Pancreas (tissue), 10 donors: ENCODE measurements around the gene CX3CL1. TPM values are rescaled to one million over a fixed set of nuclear protein-coding genes. Genes with fewer than 3 reads are reported as not detected.
A peak's percentile ranks its signal among the peaks of the same experiment; 100 is the strongest.

Experiments
- ATAC-seq, 4 donors: fragments of 200-7000 bp; cut with Tn5 transposase; one replicate each; pipeline versions ENCODE4 v1.8.0 to v1.9.1; 2020; ENCODE audit warnings: mild to moderate bottlenecking in 4 of 4, moderate library complexity in 4 of 4
- DNase-seq, 6 donors: peaks; one replicate each; pipeline ENCODE4 v3.0.0-alpha.2; 2020
- FAIRE-seq: peaks from 2 replicates; lab custom pipeline; 2012; peaks lifted over from hg19 to GRCh38; lab: Jason Lieb, UNC
- H3K27ac ChIP-seq, 4 donors: fragments of 200-600 bp; sonication (generic); 1 replicate in 3 of 4; 2 replicates in 1 of 4; pipeline versions ENCODE4 v1.5.0 to v1.8.0; 2020
- H3K27me3 ChIP-seq, 4 donors: fragments of 200-600 bp; one replicate each; pipeline ENCODE4 v1.8.0; 2021
- H3K36me3 ChIP-seq, 3 donors: fragments of 200-600 bp; sonication (generic) in 1 of 3; one replicate each; pipeline versions ENCODE4 v1.5.0 to v1.8.0; 2020 to 2021
- H3K4me1 ChIP-seq, 3 donors: fragments of 200-600 bp; one replicate each; pipeline ENCODE4 v1.8.0; 2021
- H3K4me3 ChIP-seq, 4 donors: fragments of 200-600 bp; sonication (generic) in 2 of 4; one replicate each; pipeline versions ENCODE4 v1.5.0 to v1.8.0; 2020 to 2021
- H3K9me3 ChIP-seq, 4 donors: fragments of 200-600 bp; one replicate each; pipeline ENCODE4 v1.8.0; 2021
- CTCF ChIP-seq, 4 donors: fragments of 200-600 bp; sonication (generic) in 3 of 4; IDR thresholded peaks; one replicate each; pipeline versions ENCODE4 v1.5.0 to v1.8.0; 2021; ENCODE audit warnings: antibody characterized with exemption in 4 of 4
- WGBS, 2 donors: extraction: QIAGEN DNeasy Blood & Tissue Kit; methylation state at CpG; one replicate each; pipeline ENCODE4 v1.1.7; 2013; 5-methylcytosine and 5-hydroxymethylcytosine counted together
- intact Hi-C, 3 donors: fragments of 100-400 bp; cut with DNase I; formaldehyde crosslinking; loops; one replicate each; pipeline versions ENCODE4 v1.11.1 to v1.14.2; 2022
- polyA plus RNA-seq, 2 donors: library from polyadenylated mRNA; stranded (reverse); fragments of 200-250 nt; gene quantifications; one replicate each; pipeline ENCODE4 v1.2.3, GENCODE V29; 2013
- total RNA-seq, 6 donors: library from RNA; stranded (reverse); fragmentation: NEBNext Ultra II Directional in 4 of 6; extraction: Animal tissue kit (Norgen Biotek cat#: 25700) in 4 of 6; gene quantifications; one replicate each; pipeline versions ENCODE4 v1.2.1 to v1.2.4, GENCODE V29; 2021 to 2023
- donor health status: healthy with polysubstance abuse.
- donor health status: DM: no; HTN: no; CAD: no; lungs with moderate emphysema.
- donor health status: DM: no; HTN: no; CAD: no.
- donor health status: control.
- donor health status: control.
- donor health status: Bipolar disorder and iron deficiency.
- donor health status: DM: yes; HTN: yes; CAD: no.
- donor health status: DM: no; HTN: no; CAD: no.
- donor health status: DM: no; HTN: no; CAD: no.
- donor health status: DM: yes; HTN: yes; CAD: no.

The CX3CL1 gene
- total RNA-seq (10 to 100 TPM in 2 of 6 donors, 1 to 10 TPM in 4; 4.6 to 21.3 (median 6.0) TPM), polyA plus RNA-seq (10 to 100 TPM in 1 of 2 donors, 1 to 10 TPM in 1; 8.7 to 19.0 TPM)

DNA sequence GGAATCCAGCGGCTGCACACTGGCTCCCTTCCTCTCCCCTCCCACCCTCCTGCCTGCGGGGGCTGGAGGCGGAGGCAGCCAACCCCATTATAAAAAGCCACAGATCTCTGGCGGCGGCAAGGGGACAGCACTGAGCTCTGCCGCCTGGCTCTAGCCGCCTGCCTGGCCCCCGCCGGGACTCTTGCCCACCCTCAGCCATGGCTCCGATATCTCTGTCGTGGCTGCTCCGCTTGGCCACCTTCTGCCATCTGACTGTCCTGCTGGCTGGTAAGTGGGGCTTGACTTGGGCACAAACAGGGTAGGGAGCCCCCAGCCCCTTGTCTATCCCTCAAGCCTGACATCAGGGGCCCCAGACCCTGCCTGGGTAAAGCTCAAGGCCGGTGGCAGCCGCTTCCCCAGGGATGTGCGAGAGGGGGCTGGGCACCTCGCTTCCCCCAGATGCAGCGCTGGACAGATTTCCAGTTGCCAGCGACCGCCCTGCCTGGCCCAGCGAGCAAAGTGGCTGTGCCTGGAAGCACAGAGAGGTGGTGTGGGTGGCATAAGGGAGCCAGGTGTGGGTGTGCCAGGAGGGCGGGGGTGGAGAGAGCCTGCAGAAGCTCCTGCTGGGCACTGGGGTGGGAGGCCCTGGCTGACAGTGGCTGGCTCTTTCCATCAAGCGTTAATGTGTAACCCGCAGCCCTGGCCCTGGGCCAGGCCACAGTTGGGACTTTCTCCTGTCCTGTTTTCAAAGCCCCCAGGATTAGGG is at the start of gene CX3CL1:
CX3CL1 (plus strand) TSS at position 119 of the 745 bp plus-strand sequence; CDS start at position 198, 79 bp downstream.
- Histone ChIP-seq H3K4me1 (peaks cover 7 to 16% (median 9%) of the 10 kb centered on the region in 3 donors), H3K36me3 (no peaks in the 10 kb centered on the region), H3K27me3 (no peaks in the 10 kb centered on the region), H3K9me3 (no peaks in the 10 kb centered on the region), H3K4me3 (peak within 1 kb of the TSS; percentile 20 to 47 (median 30)), H3K27ac (peak within 1 kb of the TSS; percentile 61 to 92 (median 88))
- peak; percentile 77 to 93 (median 83) for DNase-seq
- no peak for FAIRE-seq
- no peak for TF ChIP-seq CTCF (IDR thresholded peaks at IDR 0.05)
- peak; percentile 81 to 94 (median 91) for ATAC-seq
- intact Hi-C loops: no loop called here
- 4 to 7% methylated on average over 22 to 23 of the region's 23 CpGs for WGBS, 2 donors

- H3K9me3 ChIP-seq: no peaks in the 10 kb centered on the region
- intact Hi-C loops: no loop called here
- TF ChIP-seq CTCF (IDR thresholded peaks at IDR 0.05): no peak
- 49 to 50% methylated on average over 2 of the region's 2 CpGs for WGBS, 2 donors
- DNase-seq: no peak
- no peaks in the 10 kb centered on the region for H3K4me1 ChIP-seq
- no peak overlapping the region for H3K4me3 ChIP-seq
- H3K27me3 ChIP-seq: no peaks in the 10 kb centered on the region
- no peak for ATAC-seq
- no peak for FAIRE-seq
- H3K27ac ChIP-seq: no peak overlapping the region
- H3K36me3 ChIP-seq: no peaks in the 10 kb centered on the region
Measured at GRCh38 chr16:57324749-57325148, 47.5 kb upstream of the CX3CL1 start.

DNA sequence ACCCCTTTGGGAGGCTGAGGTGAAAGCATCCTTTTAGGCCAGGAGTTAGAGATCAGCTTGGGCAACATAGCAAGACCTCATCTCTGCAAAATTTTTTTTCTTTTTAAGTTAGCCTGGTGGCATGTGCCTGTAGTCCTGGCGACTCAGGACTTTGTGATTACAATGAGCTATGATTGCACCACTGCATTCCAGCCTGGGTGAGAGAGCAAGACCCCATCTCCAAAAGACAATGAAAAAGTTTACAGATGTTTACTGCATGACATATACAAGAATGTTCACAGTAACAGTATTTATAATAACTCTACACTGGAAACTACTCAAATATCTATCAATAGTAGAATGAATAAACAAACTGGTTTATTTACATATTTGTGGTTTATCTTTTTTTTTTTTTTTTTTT is 46.8 kb upstream of the CX3CL1 start:
- TF ChIP-seq CTCF (IDR thresholded peaks at IDR 0.05): no peak
- no peak overlapping the region for H3K4me3 ChIP-seq
- H3K27me3 ChIP-seq: no peaks in the 10 kb centered on the region
- ATAC-seq (no peak), FAIRE-seq (no peak), DNase-seq (no peak)
- no peaks in the 10 kb centered on the region for H3K4me1 ChIP-seq
- no peaks in the 10 kb centered on the region for H3K9me3 ChIP-seq
- intact Hi-C loops: no loop called here
- H3K36me3 ChIP-seq: no peaks in the 10 kb centered on the region
- 52 to 76% methylated on average over 1 of the region's 1 CpG for WGBS, 2 donors
- H3K27ac ChIP-seq: no peak overlapping the region

GRCh38 chr16:57329718-57330327 is 42.5 kb upstream of the CX3CL1 start:
- whole genome bisulfite sequencing, 2 donors: 68 to 72% methylated on average over 8 of the region's 8 CpGs
- no peaks in the 10 kb centered on the region for H3K9me3 ChIP-seq
- no peak for DNase-seq
- intact Hi-C loops: no loop called here
- no peak overlapping the region for H3K27ac ChIP-seq
- TF ChIP-seq CTCF (IDR thresholded peaks at IDR 0.05): no peak
- no peaks in the 10 kb centered on the region for H3K36me3 ChIP-seq
- ATAC-seq: no peak
- H3K27me3 ChIP-seq: no peaks in the 10 kb centered on the region
- no peak overlapping the region for H3K4me3 ChIP-seq
- FAIRE-seq: no peak
- H3K4me1 ChIP-seq: no peaks in the 10 kb centered on the region

DNA sequence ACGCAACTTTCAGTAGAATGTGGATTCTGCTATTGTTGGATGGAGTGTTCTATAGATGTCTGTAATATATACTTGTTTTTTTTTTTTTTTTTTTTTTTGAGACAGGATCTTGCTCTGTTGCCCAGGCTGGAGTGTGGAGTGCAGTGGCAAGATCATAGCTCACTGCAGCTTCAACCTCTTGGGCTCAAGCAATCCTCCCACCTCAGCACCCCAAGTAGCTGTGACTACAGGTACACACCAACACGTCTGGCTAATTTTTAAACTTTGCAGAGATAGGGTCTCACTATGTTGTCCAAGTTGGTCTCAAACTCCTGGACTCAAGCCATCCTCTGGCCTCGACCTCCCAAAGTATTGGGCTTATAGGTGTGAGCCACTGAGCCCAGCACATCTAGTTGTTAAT is 40.9 kb upstream of the CX3CL1 start:
- no peak overlapping the region for H3K4me3 ChIP-seq
- intact Hi-C loops: no loop called here
- no peaks in the 10 kb centered on the region for H3K36me3 ChIP-seq
- DNase-seq (no peak), ATAC-seq (no peak), FAIRE-seq (no peak)
- no peaks in the 10 kb centered on the region for H3K9me3 ChIP-seq
- H3K27me3 ChIP-seq: no peaks in the 10 kb centered on the region
- WGBS, 2 donors: 81 to 87% methylated on average over 3 of the region's 3 CpGs
- TF ChIP-seq CTCF (IDR thresholded peaks at IDR 0.05): no peak
- H3K27ac ChIP-seq: no peak overlapping the region
- H3K4me1 ChIP-seq: no peaks in the 10 kb centered on the region
